Endodermal cell (in vitro differentiated cells): ENCODE data around the gene SLC22A5. TPM values are rescaled to one million over a fixed set of nuclear protein-coding genes. Genes with fewer than 3 reads are reported as not detected.
A peak's percentile ranks its signal among the peaks of the same experiment; 100 is the strongest.

Experiments used
- DNase-seq: peaks from one replicate; pipeline ENCODE4 v3.0.0-alpha.2; 2017
- H3K27ac ChIP-seq: 2 replicates; pipeline ENCODE4 v1.5.1; 2013; ENCODE audit warnings: mild to moderate bottlenecking, low read depth, low read length, moderate library complexity
- H3K27me3 ChIP-seq: 2 replicates; pipeline ENCODE4 v1.6.1; 2013; ENCODE audit warnings: mild to moderate bottlenecking, low read length, moderate library complexity; ENCODE audit not compliant: insufficient read depth, control insufficient read depth, poor library complexity, severe bottlenecking
- H3K36me3 ChIP-seq: 2 replicates; pipeline ENCODE4 v1.7.0; 2013; ENCODE audit warnings: mild to moderate bottlenecking, low read length, moderate library complexity; ENCODE audit not compliant: control insufficient read depth, insufficient read depth
- H3K4me1 ChIP-seq: one replicate; pipeline ENCODE4 v1.7.0; 2013; ENCODE audit warnings: low read length; ENCODE audit not compliant: control insufficient read depth, insufficient read depth
- H3K4me3 ChIP-seq: 2 replicates; pipeline ENCODE4 v1.5.1; 2013; ENCODE audit warnings: mild to moderate bottlenecking, low read length, moderate library complexity
- H3K9ac ChIP-seq: 2 replicates; pipeline ENCODE4 v1.6.1; 2013; ENCODE audit warnings: mild to moderate bottlenecking, low read length, moderate library complexity; ENCODE audit not compliant: poor library complexity, severe bottlenecking; ENCODE audit errors: extremely low read depth
- H3K9me3 ChIP-seq: 2 replicates; pipeline ENCODE4 v1.6.1; 2013; ENCODE audit warnings: mild to moderate bottlenecking, low read length, moderate library complexity; ENCODE audit not compliant: control insufficient read depth
- H3K27ac Mint-ChIP-seq: 2 replicates; pipeline ENCODE4 v1.8.0; 2020; ENCODE audit warnings: mixed read lengths
- H3K27me3 Mint-ChIP-seq: 2 replicates; pipeline ENCODE4 v1.8.0; 2021; ENCODE audit warnings: mild to moderate bottlenecking, mixed read lengths; ENCODE audit not compliant: insufficient read depth
- H3K36me3 Mint-ChIP-seq: 2 replicates; pipeline ENCODE4 v1.8.0; 2020; ENCODE audit warnings: low read depth, mixed read lengths
- H3K4me1 Mint-ChIP-seq: 2 replicates; pipeline ENCODE4 v1.8.0; 2020; ENCODE audit warnings: mixed read lengths
- H3K4me3 Mint-ChIP-seq: 2 replicates; pipeline ENCODE4 v1.8.0; 2020; ENCODE audit warnings: mild to moderate bottlenecking, moderate library complexity, mixed read lengths
- H3K9me3 Mint-ChIP-seq: 2 replicates; pipeline ENCODE4 v1.8.0; 2020; ENCODE audit warnings: mild to moderate bottlenecking, mixed read lengths
- CTCF ChIP-seq: fragments of 200-600 bp; sonication (generic); conservative IDR thresholded peaks from 2 replicates; pipeline ENCODE4 v1.5.0; 2021; ENCODE audit warnings: antibody characterized with exemption, mild to moderate bottlenecking
- WGBS, 2 experiments: methylation state at CpG; one replicate each; pipeline versions ENCODE4 v1.1.5 to v1.1.7; 2013; ENCODE audit warnings: missing lambda C conversion rate in 2 of 2, mixed read lengths in 1 of 2; ENCODE audit not compliant: insufficient coverage in 1 of 2, insufficient read length in 1 of 2; 5-methylcytosine and 5-hydroxymethylcytosine counted together
- total RNA-seq, 2 donors: library from RNA; stranded (reverse); fragmentation: NEBNext Ultra II Directional in 1 of 2; extraction: Animal tissue kit (Norgen Biotek cat#: 25700) in 1 of 2; gene quantifications; 2 replicates in 1 of 2; 3 replicates in 1 of 2; pipeline ENCODE4 v1.2.1, GENCODE V29; 2021

The SLC22A5 gene
- total RNA-seq, 2 donors from 2014 or later, result 4.9 to 8.2 TPM

GRCh38 chr5:132430746-132431145 is 61.2 kb downstream of the SLC22A5 start:
- H3K27ac Mint-ChIP-seq, result no peak overlapping the region

GRCh38 chr5:132431632-132432031 is 62.1 kb downstream of the SLC22A5 start:
- Histone ChIP-seq H3K9ac (no peak overlapping the region), H3K4me1 (peaks cover 14% of the 10 kb centered on the region), H3K36me3 (no peaks in the 10 kb centered on the region), H3K27ac (no peak overlapping the region), H3K9me3 (no peaks in the 10 kb centered on the region), H3K4me3 (no peak overlapping the region), H3K27me3 (no peaks in the 10 kb centered on the region)
- no peak overlapping the region for H3K4me3 Mint-ChIP-seq
- no peak for DNase-seq
- TF ChIP-seq CTCF, result no peak
- peaks cover 2% of the 10 kb centered on the region for H3K27me3 Mint-ChIP-seq
- H3K36me3 Mint-ChIP-seq, result no peaks in the 10 kb centered on the region
- peaks cover 32% of the 10 kb centered on the region for H3K4me1 Mint-ChIP-seq
- no peaks in the 10 kb centered on the region for H3K9me3 Mint-ChIP-seq
- 89 to 93% methylated on average over 3 to 4 of the region's 4 CpGs for WGBS, 2 experiments
- no peak overlapping the region for H3K27ac Mint-ChIP-seq

More at GRCh38 chr5:132430746-132431145, 61.2 kb downstream of the SLC22A5 start:
- H3K36me3 ChIP-seq, result no peaks in the 10 kb centered on the region
- no peak for DNase-seq
- peaks cover 11% of the 10 kb centered on the region for H3K4me1 ChIP-seq
- Mint-ChIP-seq H3K27me3 (peaks cover 2% of the 10 kb centered on the region), H3K4me3 (no peak overlapping the region), H3K4me1 (peaks cover 31% of the 10 kb centered on the region), H3K9me3 (no peaks in the 10 kb centered on the region), H3K36me3 (no peaks in the 10 kb centered on the region)
- H3K27me3 ChIP-seq, result no peaks in the 10 kb centered on the region
- no peaks in the 10 kb centered on the region for H3K9me3 ChIP-seq
- H3K9ac ChIP-seq, result no peak overlapping the region
- WGBS, 2 experiments, result 94 to 95% methylated on average over 2 to 3 of the region's 3 CpGs
- no peak overlapping the region for H3K27ac ChIP-seq
- no peak for TF ChIP-seq CTCF
- H3K4me3 ChIP-seq, result no peak overlapping the region

- Histone ChIP-seq H3K9ac (no peak overlapping the region), H3K27me3 (no peaks in the 10 kb centered on the region), H3K27ac (no peak overlapping the region), H3K4me1 (peaks cover 4% of the 10 kb centered on the region), H3K9me3 (no peaks in the 10 kb centered on the region), H3K4me3 (no peak overlapping the region), H3K36me3 (no peaks in the 10 kb centered on the region)
- DNase-seq, result peak; percentile 11
- no peak for TF ChIP-seq CTCF
- H3K27me3 Mint-ChIP-seq, result peaks cover 2% of the 10 kb centered on the region
- no peaks in the 10 kb centered on the region for H3K9me3 Mint-ChIP-seq
- WGBS, 2 experiments, result 89 to 100% methylated on average over 2 to 6 of the region's 6 CpGs
- H3K4me3 Mint-ChIP-seq, result no peak overlapping the region
- H3K4me1 Mint-ChIP-seq, result peaks cover 30% of the 10 kb centered on the region
- no peaks in the 10 kb centered on the region for H3K36me3 Mint-ChIP-seq
- no peak overlapping the region for H3K27ac Mint-ChIP-seq
Measured at GRCh38 chr5:132433141-132433540, 63.6 kb downstream of the SLC22A5 start.
